GM12891 (cell line): Measurements from ENCODE around the gene CSPG4.

Experiments
- POLR2A ChIP-seq: IDR thresholded peaks from 2 replicates; pipeline ENCODE4 v1.6.1; 2011; ENCODE audit warnings: low read depth, low read length, control low read depth
- POU2F2 ChIP-seq: IDR thresholded peaks from 2 replicates; pipeline ENCODE4 v1.6.1; 2011; ENCODE audit warnings: low read depth, mild to moderate bottlenecking, control low read depth, low read length, moderate library complexity
- TAF1 ChIP-seq: IDR thresholded peaks from 2 replicates; pipeline ENCODE4 v1.6.1; 2011; ENCODE audit warnings: low read depth, low read length, control low read depth

- TF ChIP-seq TAF1 (peak; percentile 54; the same call in 1 of the 2 replicates), POLR2A (no peak; the same call in 1 of the 2 replicates), POU2F2 (no peak)
Observed at GRCh38 chr15:75625542-75626347, 86.9 kb downstream of the CSPG4 start, which contains the start of gene SNUPN.
